Stomach (tissue), 4 donors: Measurements from ENCODE around the gene NCKAP5L.

ENCODE experiments used
- POLR2AphosphoS5 ChIP-seq, 3 donors: sonication (generic); formaldehyde crosslinking; IDR thresholded peaks; one replicate each; pipeline ENCODE4 v1.6.1; 2016; ENCODE audit warnings: antibody characterized with exemption in 3 of 3
- TF ChIP-seq, protein P1 (sequence below), 7 experiments: fragments of 450-650 bp in 4 of 7; fragments of 200-600 bp in 3 of 7; sonication (generic) in 3 of 7; IDR thresholded peaks; one replicate each; pipeline ENCODE4 v1.5.1; 2016 to 2019; ENCODE audit warnings: antibody characterized with exemption in 7 of 7, control low read depth in 2 of 7, mild to moderate bottlenecking in 1 of 7

DNA sequence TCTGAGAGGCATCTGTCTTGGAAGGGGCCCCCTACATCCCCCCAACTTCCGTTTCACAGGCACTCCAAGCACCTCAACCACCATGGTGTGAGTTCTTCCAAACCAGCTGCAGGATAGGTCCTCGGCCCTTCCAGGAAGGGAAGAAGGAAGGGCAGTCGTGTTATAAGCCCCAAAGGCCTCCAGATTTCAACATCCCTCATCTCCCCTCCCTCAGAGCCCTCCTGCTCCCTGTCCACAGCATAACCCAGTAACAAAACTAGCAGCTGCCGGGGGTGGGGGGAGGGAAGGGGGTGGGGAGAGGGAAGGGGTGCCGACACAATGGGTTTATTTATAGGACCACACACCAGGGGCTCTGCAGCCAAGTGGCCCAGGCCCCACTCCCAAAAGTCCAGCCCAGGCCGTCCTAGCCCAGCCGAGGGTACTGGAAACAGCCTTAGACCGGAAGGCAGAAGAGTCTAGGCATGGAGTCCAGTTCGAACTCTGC, 18.3 kb downstream of the NCKAP5L start:
- TF ChIP-seq POLR2AphosphoS5 (IDR thresholded peaks at IDR 0.05) = no peak
- TF ChIP-seq, protein P1, sequence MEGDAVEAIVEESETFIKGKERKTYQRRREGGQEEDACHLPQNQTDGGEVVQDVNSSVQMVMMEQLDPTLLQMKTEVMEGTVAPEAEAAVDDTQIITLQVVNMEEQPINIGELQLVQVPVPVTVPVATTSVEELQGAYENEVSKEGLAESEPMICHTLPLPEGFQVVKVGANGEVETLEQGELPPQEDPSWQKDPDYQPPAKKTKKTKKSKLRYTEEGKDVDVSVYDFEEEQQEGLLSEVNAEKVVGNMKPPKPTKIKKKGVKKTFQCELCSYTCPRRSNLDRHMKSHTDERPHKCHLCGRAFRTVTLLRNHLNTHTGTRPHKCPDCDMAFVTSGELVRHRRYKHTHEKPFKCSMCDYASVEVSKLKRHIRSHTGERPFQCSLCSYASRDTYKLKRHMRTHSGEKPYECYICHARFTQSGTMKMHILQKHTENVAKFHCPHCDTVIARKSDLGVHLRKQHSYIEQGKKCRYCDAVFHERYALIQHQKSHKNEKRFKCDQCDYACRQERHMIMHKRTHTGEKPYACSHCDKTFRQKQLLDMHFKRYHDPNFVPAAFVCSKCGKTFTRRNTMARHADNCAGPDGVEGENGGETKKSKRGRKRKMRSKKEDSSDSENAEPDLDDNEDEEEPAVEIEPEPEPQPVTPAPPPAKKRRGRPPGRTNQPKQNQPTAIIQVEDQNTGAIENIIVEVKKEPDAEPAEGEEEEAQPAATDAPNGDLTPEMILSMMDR (IDR thresholded peaks at IDR 0.05) = no peak
